IMR-90 (cell line): ENCODE measurements around the gene OR52I2. TPM values are rescaled to one million over a fixed set of nuclear protein-coding genes. Genes with fewer than 3 reads are reported as not detected.

Experiments
- ATAC-seq: fragments of 200-7000 bp; cut with Tn5 transposase; 2 replicates; pipeline ENCODE4 v1.9.1; 2020; ENCODE audit warnings: low read depth, mild to moderate bottlenecking, moderate library complexity
- BruUV-seq: library from RNA; stranded (reverse); fragments of 400-500 nt; replicated peaks from 2 replicates; lab custom pipeline; 2021; lab: Mats Ljungman, UMichigan
- CTCF ChIA-PET: fragments of 300-600 bp; formaldehyde crosslinking; extraction: SDS; loops from one replicate; lab custom pipeline; 2021; ENCODE audit warnings: antibody characterized with exemption; lab: Yijun Ruan, JAX
- POLR2A ChIA-PET: fragments of 300-600 bp; sonication (Branson Sonifier 250); formaldehyde crosslinking; loops from one replicate; lab custom pipeline; 2022; ENCODE audit warnings: antibody characterized with exemption; ENCODE audit not compliant: unreplicated experiment; lab: Charles Lee
- DNase-seq: peaks from one replicate; pipeline ENCODE4 v3.0.0; 2013
- H2AFZ ChIP-seq: replicated peaks from 2 replicates; pipeline ENCODE3; 2013; ENCODE audit warnings: low read length, mild to moderate bottlenecking; ENCODE audit not compliant: poor library complexity
- H2AK5ac ChIP-seq: 2 replicates; pipeline ENCODE4 v1.6.1; 2013; ENCODE audit warnings: low read depth, low read length, inconsistent platforms
- H2AK9ac ChIP-seq: replicated peaks from 2 replicates; pipeline ENCODE3; 2013; ENCODE audit warnings: mild to moderate bottlenecking, low read depth, low read length, moderate library complexity; ENCODE audit not compliant: poor library complexity
- H2BK120ac ChIP-seq: 2 replicates; pipeline ENCODE4 v1.6.1; 2013; ENCODE audit warnings: low read depth, low read length, inconsistent platforms
- H2BK15ac ChIP-seq: 3 replicates; pipeline ENCODE4 v1.6.1; 2013; ENCODE audit warnings: low read depth, low read length, inconsistent platforms
- H2BK20ac ChIP-seq: 2 replicates; pipeline ENCODE4 v1.6.1; 2013; ENCODE audit warnings: low read depth, mild to moderate bottlenecking, inconsistent platforms, low read length, moderate library complexity
- H2BK5ac ChIP-seq: 2 replicates; pipeline ENCODE4 v1.6.1; 2013; ENCODE audit warnings: mild to moderate bottlenecking, low read depth, low read length, inconsistent platforms; ENCODE audit not compliant: poor library complexity, severe bottlenecking
- H3K14ac ChIP-seq: replicated peaks from 2 replicates; pipeline ENCODE4 v1.6.1; 2013; ENCODE audit warnings: low read depth, low read length, inconsistent platforms
- H3K18ac ChIP-seq: 2 replicates; pipeline ENCODE4 v1.6.1; 2013; ENCODE audit warnings: low read depth, low read length, control low read depth
- H3K23ac ChIP-seq: 2 replicates; pipeline ENCODE4 v1.6.1; 2013; ENCODE audit warnings: low read depth, low read length, inconsistent platforms
- H3K27ac ChIP-seq: 2 replicates; pipeline ENCODE4 v1.5.1; 2013; ENCODE audit warnings: mild to moderate bottlenecking, control low read depth, low read length; ENCODE audit not compliant: insufficient read depth
- H3K27me3 ChIP-seq: 2 replicates; pipeline ENCODE4 v1.6.1; 2013; ENCODE audit warnings: low read length; ENCODE audit not compliant: control insufficient read depth, insufficient read depth
- H3K36me3 ChIP-seq: 2 replicates; pipeline ENCODE4 v1.6.1; 2013; ENCODE audit warnings: low read length, mixed read lengths; ENCODE audit not compliant: control insufficient read depth, insufficient read depth
- H3K4ac ChIP-seq: 2 replicates; pipeline ENCODE4 v1.6.1; 2013; ENCODE audit warnings: low read depth, low read length, inconsistent platforms
- H3K4me1 ChIP-seq: 2 replicates; pipeline ENCODE4 v1.6.1; 2013; ENCODE audit warnings: low read length, mixed read lengths; ENCODE audit not compliant: control insufficient read depth, insufficient read depth
- H3K4me2 ChIP-seq: 2 replicates; pipeline ENCODE4 v1.6.1; 2013; ENCODE audit warnings: low read depth, mild to moderate bottlenecking, control low read depth, low read length, moderate library complexity
- H3K4me3 ChIP-seq: 2 replicates; pipeline ENCODE4 v1.5.1; 2013; ENCODE audit warnings: low read depth, mild to moderate bottlenecking, control low read depth, low read length, moderate library complexity; ENCODE audit not compliant: insufficient read depth
- H3K56ac ChIP-seq: 2 replicates; pipeline ENCODE4 v1.6.1; 2013; ENCODE audit warnings: low read length, inconsistent platforms; ENCODE audit not compliant: insufficient read depth; ENCODE audit errors: extremely low read depth
- H3K79me1 ChIP-seq, 2 experiments: 2 replicates each; pipeline ENCODE4 v1.6.1; 2013; ENCODE audit warnings: low read length in 2 of 2, inconsistent platforms in 1 of 2, low read depth in 1 of 2
- H3K9ac ChIP-seq: 2 replicates; pipeline ENCODE4 v1.6.1; 2013; ENCODE audit warnings: low read depth, low read length, control low read depth
- H3K9me1 ChIP-seq: 2 replicates; pipeline ENCODE4 v1.6.1; 2013; ENCODE audit warnings: low read length, inconsistent platforms; ENCODE audit not compliant: insufficient read depth
- H3K9me3 ChIP-seq: 2 replicates; pipeline ENCODE4 v1.6.1; 2013; ENCODE audit warnings: low read length; ENCODE audit not compliant: control insufficient read depth, insufficient read depth
- H4K20me1 ChIP-seq: 2 replicates; pipeline ENCODE4 v1.6.1; 2013; ENCODE audit warnings: low read length, inconsistent platforms; ENCODE audit not compliant: insufficient read depth
- H4K5ac ChIP-seq: 2 replicates; pipeline ENCODE4 v1.6.1; 2013; ENCODE audit warnings: mild to moderate bottlenecking, low read depth, low read length, control low read depth
- H4K8ac ChIP-seq, 2 experiments: 2 replicates each; pipeline ENCODE4 v1.6.1; 2013; ENCODE audit warnings: low read depth in 2 of 2, low read length in 2 of 2, control low read depth in 1 of 2, inconsistent platforms in 1 of 2
- H4K91ac ChIP-seq: 2 replicates; pipeline ENCODE4 v1.6.1; 2013; ENCODE audit warnings: low read depth, low read length, inconsistent platforms; ENCODE audit not compliant: insufficient read depth
- BHLHE40 ChIP-seq: fragments of 150-350 bp; IDR thresholded peaks from 2 replicates; pipeline ENCODE4 v1.6.1; 2016; ENCODE audit warnings: mild to moderate bottlenecking, low read depth, low read length
- CEBPB ChIP-seq: IDR thresholded peaks from 2 replicates; pipeline ENCODE4 v1.6.1; 2012; ENCODE audit warnings: low read depth, low read length, improper control_type of control experiment
- CHD1 ChIP-seq: IDR thresholded peaks from 2 replicates; pipeline ENCODE4 v1.6.1; 2012; ENCODE audit warnings: low read depth, low read length, improper control_type of control experiment
- CTCF ChIP-seq: conservative IDR thresholded peaks from 2 replicates; pipeline ENCODE4 v1.5.1; 2012; ENCODE audit warnings: mild to moderate bottlenecking, low read depth, low read length, improper control_type of control experiment
- ELK1 ChIP-seq: fragments of 150-350 bp; IDR thresholded peaks from 2 replicates; pipeline ENCODE4 v1.6.1; 2016; ENCODE audit warnings: low read depth, mild to moderate bottlenecking, low read length, moderate library complexity, borderline replicate concordance
- FOS ChIP-seq: fragments of 150-350 bp; IDR thresholded peaks from 2 replicates; pipeline ENCODE4 v1.6.1; 2016; ENCODE audit warnings: low read depth, low read length
- MAFK ChIP-seq: IDR thresholded peaks from 2 replicates; pipeline ENCODE4 v1.6.1; 2012; ENCODE audit warnings: low read depth, low read length, improper control_type of control experiment
- MAZ ChIP-seq: IDR thresholded peaks from 2 replicates; pipeline ENCODE4 v1.6.1; 2012; ENCODE audit warnings: low read depth, mild to moderate bottlenecking, low read length, improper control_type of control experiment, moderate library complexity, borderline replicate concordance
- MXI1 ChIP-seq: IDR thresholded peaks from 2 replicates; pipeline ENCODE4 v1.6.1; 2012; ENCODE audit warnings: low read depth, mild to moderate bottlenecking, low read length, moderate library complexity, borderline replicate concordance
- NFE2L2 ChIP-seq: fragments of 150-350 bp; IDR thresholded peaks from 2 replicates; pipeline ENCODE4 v1.6.1; 2016; ENCODE audit warnings: low read depth, mild to moderate bottlenecking, low read length
- POLR2A ChIP-seq: IDR thresholded peaks from 2 replicates; pipeline ENCODE4 v1.6.1; 2012; ENCODE audit warnings: mild to moderate bottlenecking, low read depth, low read length
- RAD21 ChIP-seq: IDR thresholded peaks from 2 replicates; pipeline ENCODE4 v1.6.1; 2012; ENCODE audit warnings: low read length, improper control_type of control experiment
- RCOR1 ChIP-seq: IDR thresholded peaks from 2 replicates; pipeline ENCODE4 v1.6.1; 2012; ENCODE audit warnings: mild to moderate bottlenecking, low read length, improper control_type of control experiment; ENCODE audit not compliant: insufficient replicate concordance
- RFX5 ChIP-seq: IDR thresholded peaks from 2 replicates; pipeline ENCODE4 v1.8.0; 2012; ENCODE audit warnings: low read depth, mild to moderate bottlenecking, low read length, moderate library complexity
- SMC3 ChIP-seq: fragments of 150-350 bp; IDR thresholded peaks from 2 replicates; pipeline ENCODE4 v1.6.1; 2016; ENCODE audit warnings: low read depth, mild to moderate bottlenecking, antibody characterized with exemption, low read length, moderate library complexity
- USF2 ChIP-seq: fragments of 150-350 bp; IDR thresholded peaks from 2 replicates; pipeline ENCODE4 v1.6.1; 2017; ENCODE audit warnings: mild to moderate bottlenecking, antibody characterized with exemption, low read length, low read depth
- WGBS, 2 experiments: methylation state at CpG; one replicate each; pipeline versions ENCODE4 v1.1.5 to v1.1.7; 2013; ENCODE audit warnings: missing lambda C conversion rate in 2 of 2; ENCODE audit not compliant: insufficient read length in 1 of 2; ENCODE audit errors: extremely low coverage in 2 of 2; 5-methylcytosine and 5-hydroxymethylcytosine counted together
- dilution Hi-C: fragments of 300-500 bp; cut with HindIII; formaldehyde crosslinking; loops from one replicate; pipeline ENCODE4 v1.14.3; 2018; ENCODE audit warnings: low sequenced_read_pairs; ENCODE audit not compliant: unreplicated experiment
- in situ Hi-C: fragments of 300-500 bp; cut with MboI; formaldehyde crosslinking; loops from 3 replicates; pipeline ENCODE4 v1.14.3; 2019; ENCODE audit warnings: low sequenced_read_pairs, inconsistent platforms, mixed read lengths
- intact Hi-C: fragments of 100-400 bp; cut with micrococcal nuclease; formaldehyde crosslinking; loops from 2 replicates; pipeline ENCODE4 v1.10.0; 2022
- polyA plus RNA-seq, 3 experiments: library from polyadenylated mRNA; depleted of rRNA; stranded (reverse); fragments of >200 nt; gene quantifications; 2 replicates each; pipeline ENCODE4 v1.2.3, GENCODE V29; 2012; ENCODE audit warnings: low replicate concordance in 1 of 3
- total RNA-seq: library from RNA; depleted of rRNA; stranded (reverse); fragments of >200 nt; gene quantifications from 2 replicates; pipeline ENCODE4 v1.2.3, GENCODE V29; 2012

OR52I2 gene
- total and polyA plus RNA-seq, 2 of the 4 experiments (the other 2 are of a cell fraction), result not detected

- Histone ChIP-seq H2AK9ac (no peak overlapping the region), H3K18ac (no peak overlapping the region), H2BK5ac (no peak overlapping the region), H3K4me1 (no peaks in the 10 kb centered on the region), H3K4me2 (no peak overlapping the region), H3K9me3 (no peaks in the 10 kb centered on the region), H2AFZ (no peak overlapping the region), H3K9me1 (no peaks in the 10 kb centered on the region), H4K91ac (no peak overlapping the region), H2BK20ac (no peak overlapping the region), H2BK15ac (no peak overlapping the region), H3K4me3 (no peak overlapping the region), H4K8ac (no peak overlapping the region), H4K20me1 (no peaks in the 10 kb centered on the region), H2AK5ac (no peak overlapping the region), H3K79me1 (no peaks in the 10 kb centered on the region), H3K56ac (no peak overlapping the region), H3K36me3 (no peaks in the 10 kb centered on the region), H3K27ac (no peak overlapping the region), H3K14ac (no peak overlapping the region), H3K9ac (no peak overlapping the region), H2BK120ac (no peak overlapping the region), H4K5ac (no peak overlapping the region), H3K4ac (no peak overlapping the region), H3K23ac (no peak overlapping the region), H3K27me3 (no peaks in the 10 kb centered on the region)
- intact Hi-C loops (no loop called here), in situ Hi-C loops (no loop called here), dilution Hi-C loops (no loop called here)
- BruUV-seq, result no TSS peak
- ChIA-PET CTCF (no interaction called here), POLR2A (no interaction called here)
- ATAC-seq (no peak), DNase-seq (no peak)
- TF ChIP-seq FOS, result no peak
- no peak for TF ChIP-seq SMC3
- no peak for TF ChIP-seq MAZ
- TF ChIP-seq RAD21, result no peak
- no peak for TF ChIP-seq POLR2A
- no peak for TF ChIP-seq USF2
- no peak for TF ChIP-seq CTCF
- no peak for TF ChIP-seq BHLHE40
- TF ChIP-seq MXI1, result no peak
- TF ChIP-seq MAFK, result no peak
- TF ChIP-seq ELK1, result no peak
- TF ChIP-seq CHD1, result no peak
- no peak for TF ChIP-seq NFE2L2
- no peak for TF ChIP-seq CEBPB
- TF ChIP-seq RCOR1, result no peak
- TF ChIP-seq RFX5, result no peak
- no CpG with 5 or more reads among the region's 2 CpGs for WGBS, 2 experiments
Observed at GRCh38 chr11:4577761-4578160, 3.8 kb upstream of the OR52I2 start.
